HG02852 (cell line): ENCODE results near the gene PVRIG.
"Not testable (repeated sequence)": the region's sequence is repeated elsewhere in the genome, so short reads cannot be mapped to it uniquely, and the experiment has no call there.

Source experiments
- ATAC-seq: cut with Tn5 transposase; IDR thresholded peaks from one replicate; pipeline ENCODE4 v1.9.1; 2021; ENCODE audit warnings: mild to moderate bottlenecking, moderate library complexity; ENCODE audit not compliant: unreplicated experiment

Gene PVRIG

GRCh38 chr7:100219801-100220585 lies at the start of gene PVRIG:
Gene PVRIG, plus strand, starts transcription at chr7:100219949. Its CDS starts 22 bp downstream, at chr7:100219971.
- not testable (repeated sequence) for ATAC-seq

- ATAC-seq: no peak
These were observed 49.5 kb upstream of the PVRIG start for GRCh38 chr7:100170101-100170897.

GRCh38 chr7:100171087-100171681 lies 48.6 kb upstream of the PVRIG start:
- ATAC-seq: no peak

- ATAC-seq: no peak
These were observed 47.9 kb upstream of the PVRIG start for GRCh38 chr7:100171840-100172239.

GRCh38 chr7:100173806-100174495 lies 45.8 kb upstream of the PVRIG start:
- no peak for ATAC-seq

GRCh38 chr7:100174582-100174981 lies 45.2 kb upstream of the PVRIG start:
- ATAC-seq: no peak

GRCh38 chr7:100175296-100175935 lies 44.3 kb upstream of the PVRIG start:
- ATAC-seq: no peak

- ATAC-seq: no peak
These were observed 43.4 kb upstream of the PVRIG start for GRCh38 chr7:100176096-100177044.

GRCh38 chr7:100177045-100178001 lies 42.4 kb upstream of the PVRIG start, which contains the start of the genes GPC2 and STAG3:
Gene GPC2, minus strand, starts transcription at chr7:100177381. Its CDS starts 182 bp downstream, at chr7:100177199.
Gene STAG3, plus strand, starts transcription at chr7:100177918. Its CDS starts 2,639 bp downstream, at chr7:100180557.
- ATAC-seq: peak; percentile 88

GRCh38 chr7:100180084-100180483 lies 39.7 kb upstream of the PVRIG start:
- not testable (repeated sequence) for ATAC-seq

- not testable (repeated sequence) for ATAC-seq
These were observed 37.1 kb upstream of the PVRIG start for GRCh38 chr7:100182616-100183015.

- not testable (repeated sequence) for ATAC-seq
These were observed 36.7 kb upstream of the PVRIG start for GRCh38 chr7:100183090-100183489.

- no peak for ATAC-seq
These were observed 34.0 kb upstream of the PVRIG start for GRCh38 chr7:100185726-100186125.

- ATAC-seq: no peak
These were observed 30.7 kb upstream of the PVRIG start for GRCh38 chr7:100189061-100189460.

- ATAC-seq: no peak
These were observed 29.6 kb upstream of the PVRIG start for GRCh38 chr7:100190048-100190711.

- ATAC-seq: no peak
These were observed 28.0 kb upstream of the PVRIG start for GRCh38 chr7:100191775-100192174.

- ATAC-seq: not testable (repeated sequence)
These were observed 27.4 kb upstream of the PVRIG start for GRCh38 chr7:100192281-100192862.
